GM12878 (cell line): ENCODE results near the gene RDM1. TPM values are rescaled to one million over a fixed set of nuclear protein-coding genes. Genes with fewer than 3 reads are reported as not detected.

Experiments used
- ATF7 ChIP-seq: fragments of 450-650 bp; IDR thresholded peaks from 2 replicates; pipeline ENCODE4 v1.6.1; 2016; ENCODE audit warnings: low read depth, mild to moderate bottlenecking
- CBX5 ChIP-seq: sonication (generic); IDR thresholded peaks from 2 replicates; pipeline ENCODE4 v1.6.1; 2016; ENCODE audit warnings: low read depth, moderate library complexity, mild to moderate bottlenecking, inconsistent platforms
- CHD2 ChIP-seq: IDR thresholded peaks from 2 replicates; pipeline ENCODE4 v1.6.1; 2011; ENCODE audit warnings: low read depth, low read length, improper control_type of control experiment, borderline replicate concordance
- CREM ChIP-seq: IDR thresholded peaks from 2 replicates; pipeline ENCODE4 v1.6.1; 2014; ENCODE audit warnings: antibody characterized with exemption, low read depth
- EZH2 ChIP-seq: IDR thresholded peaks from 2 replicates; pipeline ENCODE4 v1.6.1; 2012; ENCODE audit warnings: low read depth, mild to moderate bottlenecking, control low read depth, inconsistent platforms, low read length, borderline replicate concordance; ENCODE audit not compliant: control insufficient read depth
- GATAD2B ChIP-seq: fragments of 450-650 bp; conservative IDR thresholded peaks from 2 replicates; pipeline ENCODE4 v1.6.1; 2017; ENCODE audit warnings: low read depth, mild to moderate bottlenecking, moderate library complexity
- KDM1A ChIP-seq: fragments of 200-600 bp; sonication (generic); IDR thresholded peaks from 2 replicates; pipeline ENCODE4 v1.6.1; 2016; ENCODE audit warnings: borderline replicate concordance
- NR2C1 ChIP-seq: fragments of 450-650 bp; IDR thresholded peaks from 2 replicates; pipeline ENCODE4 v1.6.1; 2017; ENCODE audit warnings: antibody characterized with exemption, mild to moderate bottlenecking, moderate library complexity
- PAX5 ChIP-seq: IDR thresholded peaks from 2 replicates; pipeline ENCODE4 v1.6.1; 2011; ENCODE audit warnings: low read depth, low read length, borderline replicate concordance
- POU2F2 ChIP-seq: IDR thresholded peaks from 3 replicates; pipeline ENCODE4 v1.6.1; 2011; ENCODE audit warnings: low read depth, mild to moderate bottlenecking, low read length, borderline replicate concordance
- SREBF1 ChIP-seq: IDR thresholded peaks from 2 replicates; pipeline ENCODE4 v1.6.1; 2012; ENCODE audit warnings: mild to moderate bottlenecking, low read length
- TAF1 ChIP-seq: IDR thresholded peaks from 2 replicates; pipeline ENCODE4 v1.6.1; 2011; ENCODE audit warnings: mild to moderate bottlenecking, low read depth, low read length, borderline replicate concordance
- TBL1XR1 ChIP-seq: IDR thresholded peaks from 2 replicates; pipeline ENCODE4 v1.6.1; 2012; ENCODE audit warnings: low read depth, low read length, improper control_type of control experiment
- TCF3 ChIP-seq: IDR thresholded peaks from 2 replicates; pipeline ENCODE4 v1.6.1; 2012; ENCODE audit warnings: low read depth, mild to moderate bottlenecking, low read length, borderline replicate concordance; ENCODE audit not compliant: insufficient read depth
- TCF7 ChIP-seq: IDR thresholded peaks from 2 replicates; pipeline ENCODE4 v1.6.1; 2014; ENCODE audit warnings: antibody characterized with exemption, borderline replicate concordance
- WRNIP1 ChIP-seq: IDR thresholded peaks from 2 replicates; pipeline ENCODE4 v1.6.1; 2011; ENCODE audit warnings: low read depth, low read length, improper control_type of control experiment, borderline replicate concordance
- ZNF384 ChIP-seq: IDR thresholded peaks from 2 replicates; pipeline ENCODE4 v1.6.1; 2012; ENCODE audit warnings: low read depth, mild to moderate bottlenecking, low read length, improper control_type of control experiment, borderline replicate concordance
- ZZZ3 ChIP-seq: IDR thresholded peaks from 2 replicates; pipeline ENCODE4 v1.6.1; 2011; ENCODE audit warnings: low read depth; ENCODE audit not compliant: control insufficient read depth, insufficient read length
- polyA plus RNA-seq, 11 experiments: library from polyadenylated mRNA; depleted of rRNA in 4 of 11; unstranded in 6 of 11; stranded (reverse) in 5 of 11; fragments of >200 nt; fragmentation: Nextera tagmentation in 4 of 11; fragmentation: Illumina TruSeq in 1 of 11; extraction: Ambion mirVana in 4 of 11; extraction: Trizol in 1 of 11; gene quantifications; 1 replicate in 1 of 11; 2 replicates in 10 of 11; pipeline versions ENCODE4 v1.2.1 to v1.2.3, GENCODE V29; 2011 to 2016; ENCODE audit warnings: inconsistent platforms in 2 of 11, missing spikeins in 2 of 11, low read depth in 1 of 11
- total RNA-seq, 4 experiments: library from RNA; depleted of rRNA in 3 of 4; stranded (reverse); fragments of >200 nt in 3 of 4; fragmentation: Illumina TruSeq in 1 of 4; extraction: Trizol in 1 of 4; gene quantifications; 2 replicates each; pipeline versions ENCODE4 v1.2.1 to v1.2.3, GENCODE V29; 2013 to 2021
- TF ChIP-seq, protein P1 (sequence below): fragments of 150-350 bp; IDR thresholded peaks from 2 replicates; pipeline ENCODE4 v1.6.1; 2016; ENCODE audit warnings: low read depth, low read length
- TF ChIP-seq, protein P2 (sequence below): fragments of 450-650 bp; IDR thresholded peaks from 2 replicates; pipeline ENCODE4 v1.6.1; 2018; ENCODE audit warnings: borderline replicate concordance, mild to moderate bottlenecking; ENCODE audit not compliant: partially characterized antibody
- TF ChIP-seq, protein P3 (sequence below): fragments of 450-650 bp; IDR thresholded peaks from 2 replicates; pipeline ENCODE4 v1.6.1; 2017; ENCODE audit warnings: antibody characterized with exemption, mild to moderate bottlenecking, moderate library complexity

Gene RDM1
- total and polyA plus RNA-seq, 10 of the 15 experiments (the other 5 are each of a cell fraction or from before 2014, with no cell fraction given), result 5.7 to 18.4 (median 10.7) TPM

DNA sequence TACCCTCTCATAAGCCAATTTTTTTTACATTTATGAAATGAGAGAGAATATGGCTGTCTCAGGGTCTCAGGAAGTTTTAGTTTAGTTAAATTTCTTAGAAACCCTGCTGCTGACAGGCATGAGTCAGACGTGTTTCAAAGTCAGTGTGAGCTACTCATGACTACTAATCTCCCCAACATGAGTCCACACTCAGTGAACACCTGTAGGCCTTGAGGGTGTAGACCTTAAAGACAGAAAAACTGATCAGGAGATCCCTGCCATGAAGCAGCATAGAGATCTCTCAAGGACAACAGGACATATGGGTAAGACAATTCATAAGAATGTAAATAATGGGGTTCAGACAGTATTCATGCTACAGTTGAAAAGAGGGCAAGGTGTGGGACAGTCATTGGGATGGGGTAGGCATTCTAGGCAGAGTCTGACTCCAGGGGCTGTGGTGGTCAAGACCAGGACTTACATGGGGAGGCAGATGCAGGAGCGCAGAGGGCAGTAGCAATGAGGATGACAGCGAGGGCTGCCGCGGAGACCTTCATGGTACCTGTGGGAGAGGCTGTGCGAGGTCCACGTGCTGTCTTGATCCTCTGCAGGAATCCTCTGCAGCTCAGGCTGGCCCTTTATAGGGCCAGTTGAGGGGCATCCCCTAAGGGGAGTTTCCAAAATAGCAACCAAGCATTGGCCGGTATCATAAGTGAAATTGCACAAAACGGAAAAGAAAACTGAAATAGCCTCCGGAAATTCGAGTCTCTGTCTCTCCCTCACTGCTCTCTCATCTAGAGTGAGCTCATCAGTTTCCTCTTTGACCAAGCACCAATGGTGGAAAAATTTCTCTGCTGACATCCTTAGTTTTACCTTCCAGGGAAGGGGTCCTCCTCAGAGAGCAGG is 50.6 kb downstream of the RDM1 start, which contains the start of gene CCL5 (continued):
- TF ChIP-seq TCF7, result no peak
- no peak for TF ChIP-seq SREBF1
- TF ChIP-seq EZH2, result no peak
- peak; percentile 56; the same call in 1 of the 2 replicates for TF ChIP-seq TCF3
- TF ChIP-seq TAF1, result peak; percentile 52; the same call in 1 of the 2 replicates
- TF ChIP-seq, protein P1, sequence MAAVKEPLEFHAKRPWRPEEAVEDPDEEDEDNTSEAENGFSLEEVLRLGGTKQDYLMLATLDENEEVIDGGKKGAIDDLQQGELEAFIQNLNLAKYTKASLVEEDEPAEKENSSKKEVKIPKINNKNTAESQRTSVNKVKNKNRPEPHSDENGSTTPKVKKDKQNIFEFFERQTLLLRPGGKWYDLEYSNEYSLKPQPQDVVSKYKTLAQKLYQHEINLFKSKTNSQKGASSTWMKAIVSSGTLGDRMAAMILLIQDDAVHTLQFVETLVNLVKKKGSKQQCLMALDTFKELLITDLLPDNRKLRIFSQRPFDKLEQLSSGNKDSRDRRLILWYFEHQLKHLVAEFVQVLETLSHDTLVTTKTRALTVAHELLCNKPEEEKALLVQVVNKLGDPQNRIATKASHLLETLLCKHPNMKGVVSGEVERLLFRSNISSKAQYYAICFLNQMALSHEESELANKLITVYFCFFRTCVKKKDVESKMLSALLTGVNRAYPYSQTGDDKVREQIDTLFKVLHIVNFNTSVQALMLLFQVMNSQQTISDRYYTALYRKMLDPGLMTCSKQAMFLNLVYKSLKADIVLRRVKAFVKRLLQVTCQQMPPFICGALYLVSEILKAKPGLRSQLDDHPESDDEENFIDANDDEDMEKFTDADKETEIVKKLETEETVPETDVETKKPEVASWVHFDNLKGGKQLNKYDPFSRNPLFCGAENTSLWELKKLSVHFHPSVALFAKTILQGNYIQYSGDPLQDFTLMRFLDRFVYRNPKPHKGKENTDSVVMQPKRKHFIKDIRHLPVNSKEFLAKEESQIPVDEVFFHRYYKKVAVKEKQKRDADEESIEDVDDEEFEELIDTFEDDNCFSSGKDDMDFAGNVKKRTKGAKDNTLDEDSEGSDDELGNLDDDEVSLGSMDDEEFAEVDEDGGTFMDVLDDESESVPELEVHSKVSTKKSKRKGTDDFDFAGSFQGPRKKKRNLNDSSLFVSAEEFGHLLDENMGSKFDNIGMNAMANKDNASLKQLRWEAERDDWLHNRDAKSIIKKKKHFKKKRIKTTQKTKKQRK, result no peak
- TF ChIP-seq WRNIP1, result no peak
- TF ChIP-seq, protein P2, sequence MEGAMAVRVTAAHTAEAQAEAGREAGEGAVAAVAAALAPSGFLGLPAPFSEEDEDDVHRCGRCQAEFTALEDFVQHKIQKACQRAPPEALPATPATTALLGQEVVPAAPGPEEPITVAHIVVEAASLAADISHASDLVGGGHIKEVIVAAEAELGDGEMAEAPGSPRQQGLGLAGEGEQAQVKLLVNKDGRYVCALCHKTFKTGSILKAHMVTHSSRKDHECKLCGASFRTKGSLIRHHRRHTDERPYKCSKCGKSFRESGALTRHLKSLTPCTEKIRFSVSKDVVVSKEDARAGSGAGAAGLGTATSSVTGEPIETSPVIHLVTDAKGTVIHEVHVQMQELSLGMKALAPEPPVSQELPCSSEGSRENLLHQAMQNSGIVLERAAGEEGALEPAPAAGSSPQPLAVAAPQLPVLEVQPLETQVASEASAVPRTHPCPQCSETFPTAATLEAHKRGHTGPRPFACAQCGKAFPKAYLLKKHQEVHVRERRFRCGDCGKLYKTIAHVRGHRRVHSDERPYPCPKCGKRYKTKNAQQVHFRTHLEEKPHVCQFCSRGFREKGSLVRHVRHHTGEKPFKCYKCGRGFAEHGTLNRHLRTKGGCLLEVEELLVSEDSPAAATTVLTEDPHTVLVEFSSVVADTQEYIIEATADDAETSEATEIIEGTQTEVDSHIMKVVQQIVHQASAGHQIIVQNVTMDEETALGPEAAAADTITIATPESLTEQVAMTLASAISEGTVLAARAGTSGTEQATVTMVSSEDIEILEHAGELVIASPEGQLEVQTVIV, result no peak
- peak; percentile 96 for TF ChIP-seq ATF7
- TF ChIP-seq, protein P3, sequence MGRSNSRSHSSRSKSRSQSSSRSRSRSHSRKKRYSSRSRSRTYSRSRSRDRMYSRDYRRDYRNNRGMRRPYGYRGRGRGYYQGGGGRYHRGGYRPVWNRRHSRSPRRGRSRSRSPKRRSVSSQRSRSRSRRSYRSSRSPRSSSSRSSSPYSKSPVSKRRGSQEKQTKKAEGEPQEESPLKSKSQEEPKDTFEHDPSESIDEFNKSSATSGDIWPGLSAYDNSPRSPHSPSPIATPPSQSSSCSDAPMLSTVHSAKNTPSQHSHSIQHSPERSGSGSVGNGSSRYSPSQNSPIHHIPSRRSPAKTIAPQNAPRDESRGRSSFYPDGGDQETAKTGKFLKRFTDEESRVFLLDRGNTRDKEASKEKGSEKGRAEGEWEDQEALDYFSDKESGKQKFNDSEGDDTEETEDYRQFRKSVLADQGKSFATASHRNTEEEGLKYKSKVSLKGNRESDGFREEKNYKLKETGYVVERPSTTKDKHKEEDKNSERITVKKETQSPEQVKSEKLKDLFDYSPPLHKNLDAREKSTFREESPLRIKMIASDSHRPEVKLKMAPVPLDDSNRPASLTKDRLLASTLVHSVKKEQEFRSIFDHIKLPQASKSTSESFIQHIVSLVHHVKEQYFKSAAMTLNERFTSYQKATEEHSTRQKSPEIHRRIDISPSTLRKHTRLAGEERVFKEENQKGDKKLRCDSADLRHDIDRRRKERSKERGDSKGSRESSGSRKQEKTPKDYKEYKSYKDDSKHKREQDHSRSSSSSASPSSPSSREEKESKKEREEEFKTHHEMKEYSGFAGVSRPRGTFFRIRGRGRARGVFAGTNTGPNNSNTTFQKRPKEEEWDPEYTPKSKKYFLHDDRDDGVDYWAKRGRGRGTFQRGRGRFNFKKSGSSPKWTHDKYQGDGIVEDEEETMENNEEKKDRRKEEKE, result no peak
- TF ChIP-seq GATAD2B, result no peak; the same call in 1 of the 2 replicates
- no peak for TF ChIP-seq ZNF384
- TF ChIP-seq CBX5, result no peak
- peak; percentile 28; the same call in 1 of the 2 replicates for TF ChIP-seq PAX5
- peak; percentile 16; the same call in 1 of the 2 replicates for TF ChIP-seq TBL1XR1
- peak; percentile 82 for TF ChIP-seq POU2F2
- no peak for TF ChIP-seq NR2C1
- 0 out of 2 replicates have a peak, but pooled peaks have one; percentile 30 for TF ChIP-seq CHD2
- TF ChIP-seq CREM, result 0 out of 2 replicates have a peak, but pooled peaks have one; percentile 7
- no peak for TF ChIP-seq KDM1A
- no peak for TF ChIP-seq ZZZ3
